H1 (cell line): ENCODE results near the gene RSF1. TPM values are rescaled to one million over a fixed set of nuclear protein-coding genes. Genes with fewer than 3 reads are reported as not detected.

Experiments
- CTCF ChIA-PET: fragments of 300-600 bp; sonication (Branson Sonifier 250); formaldehyde crosslinking; loops from one replicate; lab custom pipeline; 2021; ENCODE audit not compliant: partially characterized antibody; lab: Charles Lee
- POLR2A ChIA-PET: fragments of 300-600 bp; sonication (Branson Sonifier 250); formaldehyde crosslinking; loops from one replicate; lab custom pipeline; 2021; ENCODE audit warnings: inconsistent platforms; ENCODE audit not compliant: partially characterized antibody; lab: Charles Lee
- DNase-seq, 2 experiments: peaks; one replicate each; pipeline versions ENCODE4 v3.0.0 to v3.0.0-alpha.2; 2010 to 2022; ENCODE audit warnings: low spot score in 2 of 2, low read depth in 1 of 2, mixed read lengths in 1 of 2
- FAIRE-seq: peaks from 2 replicates; lab custom pipeline; 2011; peaks lifted over from hg19 to GRCh38; lab: Jason Lieb, UNC
- H2AFZ ChIP-seq: 2 replicates; pipeline ENCODE4 v1.8.1; 2012; ENCODE audit warnings: low read length, inconsistent platforms
- H2AK5ac ChIP-seq: 2 replicates; pipeline ENCODE4 v1.6.1; 2013; ENCODE audit warnings: low read depth, low read length
- H2BK120ac ChIP-seq: replicated peaks from 2 replicates; pipeline ENCODE3; 2013; ENCODE audit warnings: low read depth, low read length, inconsistent platforms
- H2BK12ac ChIP-seq: 2 replicates; pipeline ENCODE4 v1.6.1; 2013; ENCODE audit warnings: low read depth, low read length
- H2BK15ac ChIP-seq: 2 replicates; pipeline ENCODE4 v1.6.1; 2013; ENCODE audit warnings: low read length
- H2BK20ac ChIP-seq: 2 replicates; pipeline ENCODE4 v1.6.1; 2013; ENCODE audit warnings: low read length
- H2BK5ac ChIP-seq: 2 replicates; pipeline ENCODE4 v1.6.1; 2013; ENCODE audit warnings: low read depth, low read length
- H3K14ac ChIP-seq: 2 replicates; pipeline ENCODE4 v1.6.1; 2013; ENCODE audit warnings: inconsistent platforms; ENCODE audit not compliant: insufficient read length
- H3K18ac ChIP-seq: 2 replicates; pipeline ENCODE4 v1.6.1; 2013; ENCODE audit warnings: low read length; ENCODE audit errors: extremely low read depth
- H3K23ac ChIP-seq: 2 replicates; pipeline ENCODE4 v1.6.1; 2013; ENCODE audit warnings: inconsistent platforms; ENCODE audit not compliant: insufficient read length
- H3K23me2 ChIP-seq: 2 replicates; pipeline ENCODE4 v1.6.1; 2013; ENCODE audit warnings: low read depth, low read length
- H3K27ac ChIP-seq: 2 replicates; pipeline ENCODE4 v1.6.1; 2011; ENCODE audit warnings: low read depth, low read length, inconsistent platforms
- H3K27me3 ChIP-seq, 4 experiments: replicated peaks in 1 of 4; 1 replicate in 1 of 4; 2 replicates in 3 of 4; pipeline versions ENCODE4 v1.6.1 to v1.8.1; 2011 to 2013; ENCODE audit warnings: low read length in 3 of 4, mild to moderate bottlenecking in 3 of 4, inconsistent platforms in 2 of 4, mixed read lengths in 2 of 4, moderate library complexity in 1 of 4; ENCODE audit not compliant: control insufficient read depth in 3 of 4, insufficient read depth in 3 of 4; ENCODE audit errors: extremely low read depth in 1 of 4
- H3K36me3 ChIP-seq, 4 experiments: 2 replicates each; pipeline versions ENCODE4 v1.6.1 to v1.8.1; 2011 to 2013; ENCODE audit warnings: mild to moderate bottlenecking in 4 of 4, low read length in 3 of 4, moderate library complexity in 2 of 4, control low read depth in 1 of 4, inconsistent platforms in 1 of 4; ENCODE audit not compliant: insufficient read depth in 4 of 4, control insufficient read depth in 2 of 4
- H3K4ac ChIP-seq: replicated peaks from 2 replicates; pipeline ENCODE3; 2013; ENCODE audit warnings: low read length, low read depth, mixed read lengths, inconsistent platforms; ENCODE audit not compliant: insufficient read length
- H3K4me1 ChIP-seq, 4 experiments: replicated peaks in 1 of 4; 1 replicate in 1 of 4; 2 replicates in 3 of 4; pipeline versions ENCODE4 v1.6.1 to v1.8.1; 2011 to 2013; ENCODE audit warnings: low read length in 3 of 4, inconsistent platforms in 2 of 4, mixed read lengths in 1 of 4; ENCODE audit not compliant: insufficient read depth in 4 of 4, control insufficient read depth in 3 of 4
- H3K4me2 ChIP-seq, 2 experiments: 2 replicates each; pipeline versions ENCODE4 v1.6.1 to v1.8.1; 2011 to 2013; ENCODE audit warnings: low read depth in 2 of 2, low read length in 2 of 2, control low read depth in 1 of 2, inconsistent platforms in 1 of 2, mild to moderate bottlenecking in 1 of 2; ENCODE audit not compliant: insufficient read depth in 1 of 2
- H3K4me3 ChIP-seq, 4 experiments: fragments of 200-600, 300-600 bp in 1 of 4; sonication (generic), shearing (Covaris generic), sonication (Bioruptor Twin) in 1 of 4; 2 replicates each; pipeline versions ENCODE4 v1.5.1 to v1.8.1; 2011 to 2016; ENCODE audit warnings: low read length in 4 of 4, low read depth in 3 of 4, control low read depth in 2 of 4, inconsistent platforms in 2 of 4, mild to moderate bottlenecking in 2 of 4, mixed read lengths in 1 of 4, moderate library complexity in 1 of 4; ENCODE audit not compliant: insufficient read depth in 2 of 4; ENCODE audit errors: extremely low read depth in 1 of 4
- H3K56ac ChIP-seq: replicated peaks from 2 replicates; pipeline ENCODE3; 2013; ENCODE audit warnings: low read depth, mild to moderate bottlenecking, mixed read lengths, low read length, inconsistent platforms; ENCODE audit not compliant: insufficient read length
- H3K79me1 ChIP-seq: 2 replicates; pipeline ENCODE4 v1.6.1; 2013; ENCODE audit warnings: low read depth, low read length, control low read depth
- H3K79me2 ChIP-seq, 2 experiments: 2 replicates each; pipeline versions ENCODE4 v1.6.1 to v1.8.1; 2012 to 2013; ENCODE audit warnings: low read length in 2 of 2, mild to moderate bottlenecking in 2 of 2, inconsistent platforms in 1 of 2; ENCODE audit not compliant: insufficient read depth in 2 of 2, control insufficient read depth in 1 of 2
- H3K9ac ChIP-seq, 4 experiments: replicated peaks in 1 of 4; 1 replicate in 1 of 4; 2 replicates in 3 of 4; pipeline versions ENCODE4 v1.6.1 to v1.8.1; 2011 to 2013; ENCODE audit warnings: low read depth in 3 of 4, low read length in 3 of 4, control low read depth in 2 of 4, mild to moderate bottlenecking in 2 of 4, moderate library complexity in 2 of 4, inconsistent platforms in 1 of 4; ENCODE audit errors: extremely low read depth in 1 of 4
- H3K9me3 ChIP-seq, 2 experiments: 2 replicates each; pipeline versions ENCODE4 v1.6.1 to v1.8.1; 2012 to 2013; ENCODE audit warnings: mild to moderate bottlenecking in 2 of 2, moderate library complexity in 2 of 2, control low read depth in 1 of 2, inconsistent platforms in 1 of 2, low read depth in 1 of 2, low read length in 1 of 2, mixed read lengths in 1 of 2; ENCODE audit not compliant: insufficient read depth in 2 of 2
- H4K20me1 ChIP-seq, 2 experiments: replicated peaks in 1 of 2; 2 replicates each; pipeline versions ENCODE3 to v1.8.1; 2011 to 2013; ENCODE audit warnings: inconsistent platforms in 2 of 2, low read length in 2 of 2, mild to moderate bottlenecking in 1 of 2; ENCODE audit not compliant: insufficient read depth in 2 of 2, control insufficient read depth in 1 of 2
- H4K5ac ChIP-seq: 2 replicates; pipeline ENCODE4 v1.6.1; 2013; ENCODE audit warnings: low read length, low read depth, mixed read lengths, inconsistent platforms; ENCODE audit not compliant: insufficient read length
- H4K8ac ChIP-seq: 2 replicates; pipeline ENCODE4 v1.8.0; 2013; ENCODE audit warnings: mild to moderate bottlenecking, moderate library complexity, low read length, inconsistent platforms; ENCODE audit not compliant: insufficient read depth; ENCODE audit errors: extremely low read depth
- H4K91ac ChIP-seq: replicated peaks from 2 replicates; pipeline ENCODE3; 2013; ENCODE audit warnings: low read length, mixed read lengths, inconsistent platforms; ENCODE audit not compliant: insufficient read length
- CEBPB ChIP-seq: IDR thresholded peaks from 2 replicates; pipeline ENCODE4 v1.6.1; 2012; ENCODE audit warnings: low read depth, low read length
- CTBP2 ChIP-seq: IDR thresholded peaks from 2 replicates; pipeline ENCODE4 v1.7.0; 2011; ENCODE audit warnings: borderline replicate concordance, mild to moderate bottlenecking, moderate library complexity, mixed read lengths, low read length; ENCODE audit not compliant: insufficient read depth, insufficient read length
- JUND ChIP-seq: IDR thresholded peaks from 2 replicates; pipeline ENCODE4 v1.6.1; 2011; ENCODE audit warnings: mild to moderate bottlenecking, improper control_type of control experiment, low read length
- TEAD4 ChIP-seq: IDR thresholded peaks from 2 replicates; pipeline ENCODE4 v1.6.1; 2012; ENCODE audit warnings: low read depth, low read length, inconsistent platforms, mixed read lengths
- WGBS, 2 experiments: shearing (Covaris generic) in 1 of 2; methylation state at CpG; one replicate each; pipeline versions ENCODE4 v1.1.6 to v1.1.7; 2013 to 2015; ENCODE audit warnings: low lambda C conversion rate in 2 of 2, mixed read lengths in 2 of 2, inconsistent platforms in 1 of 2, low coverage in 1 of 2, missing lambda C conversion rate in 1 of 2; ENCODE audit not compliant: insufficient replicate concordance in 2 of 2, insufficient coverage in 1 of 2, insufficient read length in 1 of 2; ENCODE audit errors: extremely low coverage in 1 of 2, missing lambda C conversion rate in 1 of 2; 5-methylcytosine and 5-hydroxymethylcytosine counted together
- polyA plus RNA-seq, 7 experiments: library from polyadenylated mRNA; depleted of rRNA in 3 of 7; stranded (reverse) in 5 of 7; unstranded in 2 of 7; fragments of >200 nt in 5 of 7; fragments of 200-250 nt in 2 of 7; gene quantifications; 1 replicate in 5 of 7; 2 replicates in 1 of 7; 4 replicates in 1 of 7; pipeline versions ENCODE4 v1.2.1 to v1.2.3, GENCODE V29; 2011 to 2013; ENCODE audit warnings: missing spikeins in 2 of 7, mixed read lengths in 2 of 7
- total RNA-seq: library from RNA; stranded (reverse); fragmentation: NEBNext Ultra II Directional; extraction: Animal tissue kit (Norgen Biotek cat#: 25700); gene quantifications from 2 replicates; pipeline ENCODE4 v1.2.1, GENCODE V29; 2021
- TF ChIP-seq, protein P1 (sequence below), 3 experiments: IDR thresholded peaks; 1 replicate in 2 of 3; 2 replicates in 1 of 3; pipeline versions ENCODE4 v1.5.1 to v1.6.1; 2011; ENCODE audit warnings: low read length in 3 of 3, mild to moderate bottlenecking in 3 of 3, inconsistent platforms in 2 of 3, low read depth in 1 of 3, moderate library complexity in 1 of 3; ENCODE audit not compliant: insufficient read depth in 1 of 3; ENCODE audit errors: control extremely low read depth in 1 of 3

RSF1 gene
- total and polyA plus RNA-seq, 2 of the 8 experiments (the other 6 are each of a cell fraction or from before 2014, with no cell fraction given), result 17.8 to 87.9 TPM

DNA sequence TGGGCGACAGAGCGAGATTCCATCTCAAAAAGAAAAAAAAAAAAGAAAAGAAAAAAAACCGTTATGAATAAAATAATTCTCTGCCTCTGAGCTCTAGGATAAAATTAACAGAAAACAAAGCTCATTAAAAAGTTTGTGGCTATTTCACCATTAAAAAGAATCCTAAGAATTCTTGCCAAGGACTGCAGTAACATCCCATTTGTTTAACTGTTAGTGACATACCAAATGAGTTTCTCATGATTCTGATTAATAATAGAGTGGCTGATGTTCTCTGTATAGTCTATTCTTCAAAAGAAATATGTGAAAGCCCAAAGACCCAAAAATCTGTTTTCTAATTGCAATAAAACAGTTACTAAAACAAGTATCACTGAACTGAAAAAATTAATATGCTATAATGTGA is 202.6 kb downstream of the RSF1 start:
- ChIA-PET POLR2A (no interaction called here), CTCF (interaction anchor here (1.1 to 2.8 kb wide), 7 partner anchors 11 to 422 kb away, joined by 3 to 17 read pairs (median 4); no protein-coding TSS in a partner anchor)
- Histone ChIP-seq H3K36me3 (peaks cover 9 to 75% (median 41%) of the 10 kb centered on the region in 4 experiments), H3K4me3 (no peak overlapping the region), H3K4me1 (no peaks in the 10 kb centered on the region), H2BK12ac (no peak overlapping the region), H3K56ac (no peak overlapping the region), H4K20me1 (no peaks in the 10 kb centered on the region), H2BK20ac (no peak overlapping the region), H3K4me2 (no peak overlapping the region), H4K91ac (no peak overlapping the region), H2AFZ (no peak overlapping the region), H3K79me2 (no peaks in the 10 kb centered on the region), H2BK120ac (no peak overlapping the region), H3K18ac (no peak overlapping the region), H3K14ac (no peak overlapping the region), H3K23me2 (no peaks in the 10 kb centered on the region), H3K9ac (no peak overlapping the region), H4K5ac (no peak overlapping the region), H4K8ac (no peak overlapping the region), H3K27ac (no peak overlapping the region), H3K23ac (no peak overlapping the region), H3K79me1 (no peaks in the 10 kb centered on the region), H3K27me3 (no peaks in the 10 kb centered on the region), H3K4ac (no peak overlapping the region), H2BK5ac (no peak overlapping the region), H3K9me3 (no peaks in the 10 kb centered on the region), H2BK15ac (no peak overlapping the region), H2AK5ac (no peak overlapping the region)
- TF ChIP-seq, protein P1, sequence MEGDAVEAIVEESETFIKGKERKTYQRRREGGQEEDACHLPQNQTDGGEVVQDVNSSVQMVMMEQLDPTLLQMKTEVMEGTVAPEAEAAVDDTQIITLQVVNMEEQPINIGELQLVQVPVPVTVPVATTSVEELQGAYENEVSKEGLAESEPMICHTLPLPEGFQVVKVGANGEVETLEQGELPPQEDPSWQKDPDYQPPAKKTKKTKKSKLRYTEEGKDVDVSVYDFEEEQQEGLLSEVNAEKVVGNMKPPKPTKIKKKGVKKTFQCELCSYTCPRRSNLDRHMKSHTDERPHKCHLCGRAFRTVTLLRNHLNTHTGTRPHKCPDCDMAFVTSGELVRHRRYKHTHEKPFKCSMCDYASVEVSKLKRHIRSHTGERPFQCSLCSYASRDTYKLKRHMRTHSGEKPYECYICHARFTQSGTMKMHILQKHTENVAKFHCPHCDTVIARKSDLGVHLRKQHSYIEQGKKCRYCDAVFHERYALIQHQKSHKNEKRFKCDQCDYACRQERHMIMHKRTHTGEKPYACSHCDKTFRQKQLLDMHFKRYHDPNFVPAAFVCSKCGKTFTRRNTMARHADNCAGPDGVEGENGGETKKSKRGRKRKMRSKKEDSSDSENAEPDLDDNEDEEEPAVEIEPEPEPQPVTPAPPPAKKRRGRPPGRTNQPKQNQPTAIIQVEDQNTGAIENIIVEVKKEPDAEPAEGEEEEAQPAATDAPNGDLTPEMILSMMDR (IDR thresholded peaks at IDR 0.05; ENCODE audit: control extremely low read depth in 1 of 3, insufficient read depth in 1 of 3, low read depth in 1 of 3, low read length in 3 of 3), result no peak
- TF ChIP-seq TEAD4, result no peak
- TF ChIP-seq JUND, result no peak
- no peak for TF ChIP-seq CTBP2
- no peak for TF ChIP-seq CEBPB
- DNase-seq, result no peak
- WGBS, 2 experiments, result no CpG with 5 or more reads among the region's 3 CpGs
- no peak for FAIRE-seq
